ENCODE measurements around the gene DRD4. TPM values are rescaled to one million over a fixed set of nuclear protein-coding genes. Genes with fewer than 3 reads are reported as not detected.

Gene DRD4
- polyA plus RNA-seq, 1 donor (not counting 4 experiments of a cell fraction or from before 2014, with no cell fraction given): not detected

GRCh38 chr11:616320-617198, 20.5 kb upstream of the DRD4 start:
- TF ChIP-seq, protein P1, sequence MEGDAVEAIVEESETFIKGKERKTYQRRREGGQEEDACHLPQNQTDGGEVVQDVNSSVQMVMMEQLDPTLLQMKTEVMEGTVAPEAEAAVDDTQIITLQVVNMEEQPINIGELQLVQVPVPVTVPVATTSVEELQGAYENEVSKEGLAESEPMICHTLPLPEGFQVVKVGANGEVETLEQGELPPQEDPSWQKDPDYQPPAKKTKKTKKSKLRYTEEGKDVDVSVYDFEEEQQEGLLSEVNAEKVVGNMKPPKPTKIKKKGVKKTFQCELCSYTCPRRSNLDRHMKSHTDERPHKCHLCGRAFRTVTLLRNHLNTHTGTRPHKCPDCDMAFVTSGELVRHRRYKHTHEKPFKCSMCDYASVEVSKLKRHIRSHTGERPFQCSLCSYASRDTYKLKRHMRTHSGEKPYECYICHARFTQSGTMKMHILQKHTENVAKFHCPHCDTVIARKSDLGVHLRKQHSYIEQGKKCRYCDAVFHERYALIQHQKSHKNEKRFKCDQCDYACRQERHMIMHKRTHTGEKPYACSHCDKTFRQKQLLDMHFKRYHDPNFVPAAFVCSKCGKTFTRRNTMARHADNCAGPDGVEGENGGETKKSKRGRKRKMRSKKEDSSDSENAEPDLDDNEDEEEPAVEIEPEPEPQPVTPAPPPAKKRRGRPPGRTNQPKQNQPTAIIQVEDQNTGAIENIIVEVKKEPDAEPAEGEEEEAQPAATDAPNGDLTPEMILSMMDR (optimal IDR thresholded peaks at IDR 0.05 in 1 of 3, IDR thresholded peaks at IDR 0.05 in 1 of 3, conservative IDR thresholded peaks at IDR 0.05 in 1 of 3; ENCODE audit: extremely low read depth in 1 of 3, insufficient read depth in 2 of 3, low read length in 3 of 3): no peak
- TF ChIP-seq EZH2 (IDR thresholded peaks at IDR 0.05; ENCODE audit: low read length): no peak
- Histone ChIP-seq H3K9me3 (ENCODE audit: control insufficient read depth, low read depth, low read length) (no peaks in the 10 kb centered on the region), H3K36me3 (ENCODE audit: control insufficient read depth in 2 of 2, extremely low read depth in 1 of 2, insufficient read depth in 2 of 2, low read length in 2 of 2) (peaks cover 7 to 15% of the 10 kb centered on the region in 2 experiments), H3K27ac (ENCODE audit: control insufficient read depth, insufficient read depth, low read length) (no peak overlapping the region), H4K20me1 (ENCODE audit: control insufficient read depth, extremely low read depth, insufficient read depth, low read length) (peaks cover 15% of the 10 kb centered on the region), H3K79me2 (ENCODE audit: control insufficient read depth, insufficient read depth, low read length) (peaks cover 2% of the 10 kb centered on the region), H3K4me2 (ENCODE audit: control insufficient read depth, extremely low read depth, insufficient read depth, low read depth, low read length) (peak overlapping the region; percentile 90), H3K27me3 (ENCODE audit: control insufficient read depth, extremely low read depth, insufficient read depth, low read length) (no peaks in the 10 kb centered on the region), H2AFZ (ENCODE audit: control insufficient read depth, low read length) (no peak overlapping the region), H3K4me1 (ENCODE audit: control insufficient read depth, extremely low read depth, insufficient read depth, low read length) (peaks cover 25% of the 10 kb centered on the region), H3K9me1 (ENCODE audit: control insufficient read depth, extremely low read depth, insufficient read depth, low read length) (no peaks in the 10 kb centered on the region), H3K4me3 (ENCODE audit: control insufficient read depth in 2 of 3, extremely low read depth in 1 of 3, insufficient read depth in 2 of 3, low read depth in 1 of 3, low read length in 3 of 3) (no peak overlapping the region), H3K9ac (ENCODE audit: control insufficient read depth, extremely low read depth, insufficient read depth, low read length) (no peak overlapping the region)
- FAIRE-seq: no peak
- DNase-seq (ENCODE audit: low read depth, low spot score): no peak
- dilution Hi-C loops (cut with MboI; ENCODE audit: extremely low pct_ligation_motif_present, low sequenced_read_pairs): no loop called here

- no peak overlapping the region for H3K4me3 ChIP-seq (ENCODE audit: control insufficient read depth in 2 of 3, extremely low read depth in 1 of 3, insufficient read depth in 2 of 3, low read depth in 1 of 3, low read length in 3 of 3)
- no peak overlapping the region for H3K9ac ChIP-seq (ENCODE audit: control insufficient read depth, extremely low read depth, insufficient read depth, low read length)
- no peaks in the 10 kb centered on the region for H3K9me3 ChIP-seq (ENCODE audit: control insufficient read depth, low read depth, low read length)
- peaks cover 7 to 10% of the 10 kb centered on the region in 2 experiments for H3K36me3 ChIP-seq (ENCODE audit: control insufficient read depth in 2 of 2, extremely low read depth in 1 of 2, insufficient read depth in 2 of 2, low read length in 2 of 2)
- H3K27me3 ChIP-seq (ENCODE audit: control insufficient read depth, extremely low read depth, insufficient read depth, low read length): no peaks in the 10 kb centered on the region
- no peak overlapping the region for H3K27ac ChIP-seq (ENCODE audit: control insufficient read depth, insufficient read depth, low read length)
- H3K79me2 ChIP-seq (ENCODE audit: control insufficient read depth, insufficient read depth, low read length): peaks cover 2% of the 10 kb centered on the region
- dilution Hi-C loops (cut with MboI; ENCODE audit: extremely low pct_ligation_motif_present, low sequenced_read_pairs): no loop called here
- no peak overlapping the region for H2AFZ ChIP-seq (ENCODE audit: control insufficient read depth, low read length)
- peaks cover 20% of the 10 kb centered on the region for H3K4me1 ChIP-seq (ENCODE audit: control insufficient read depth, extremely low read depth, insufficient read depth, low read length)
- H3K4me2 ChIP-seq (ENCODE audit: control insufficient read depth, extremely low read depth, insufficient read depth, low read depth, low read length): no peak overlapping the region
- DNase-seq (ENCODE audit: low read depth, low spot score) (no peak), FAIRE-seq (no peak)
- H4K20me1 ChIP-seq (ENCODE audit: control insufficient read depth, extremely low read depth, insufficient read depth, low read length): peaks cover 9% of the 10 kb centered on the region
- TF ChIP-seq, protein P1 (optimal IDR thresholded peaks at IDR 0.05 in 1 of 3, IDR thresholded peaks at IDR 0.05 in 1 of 3, conservative IDR thresholded peaks at IDR 0.05 in 1 of 3; ENCODE audit: extremely low read depth in 1 of 3, insufficient read depth in 2 of 3, low read length in 3 of 3): no peak
- no peak for TF ChIP-seq EZH2 (IDR thresholded peaks at IDR 0.05; ENCODE audit: low read length)
- no peaks in the 10 kb centered on the region for H3K9me1 ChIP-seq (ENCODE audit: control insufficient read depth, extremely low read depth, insufficient read depth, low read length)
Observed at GRCh38 chr11:617199-617911, 19.7 kb upstream of the DRD4 start.
